Measurements from ENCODE around the gene SCTR.

The SCTR gene

DNA sequence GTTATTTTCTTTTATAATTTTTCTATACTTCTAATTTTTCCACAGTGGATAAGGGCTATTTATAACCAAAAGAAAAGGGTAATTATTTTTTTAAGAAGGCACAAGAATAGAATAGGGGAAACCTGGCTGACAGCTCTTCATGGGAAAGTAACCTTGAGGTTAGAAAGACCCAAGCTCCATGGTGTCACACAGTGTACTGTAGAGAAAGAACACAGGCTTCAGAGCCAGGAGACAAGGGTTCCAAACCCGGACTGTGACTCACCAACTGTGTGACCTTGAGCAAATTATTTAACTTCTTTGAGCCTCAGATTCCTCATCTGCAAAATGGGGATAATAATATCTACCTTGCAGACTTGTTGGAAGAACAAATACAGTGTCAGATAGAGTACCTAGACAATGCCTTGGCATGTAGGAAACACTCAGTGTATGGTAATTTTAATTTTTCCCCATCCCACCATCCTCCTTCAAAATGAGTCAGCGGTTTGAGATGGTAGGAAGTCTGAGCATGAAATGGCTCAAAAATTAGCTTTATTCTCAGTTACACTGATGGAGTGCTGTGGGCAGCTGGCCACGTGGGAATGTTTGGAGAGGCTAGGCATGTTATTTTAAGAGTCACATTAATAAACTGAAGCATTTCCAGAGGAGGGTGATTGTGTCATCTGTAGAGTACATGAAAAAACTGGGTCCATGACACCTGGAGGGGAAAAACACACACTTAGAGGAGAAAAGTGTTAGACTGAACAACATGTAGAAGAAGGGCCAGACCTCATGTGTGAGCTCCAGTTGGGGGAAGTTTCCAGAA is 55.9 kb downstream of the SCTR start:
- H3K36me3 Mint-ChIP-seq (ENCODE audit: low read depth), result no peaks in the 10 kb centered on the region
- peaks cover 20% of the 10 kb centered on the region for H3K27me3 Mint-ChIP-seq (ENCODE audit: low read depth, poor library complexity)
- no peak for TF ChIP-seq CTCF (IDR thresholded peaks at IDR 0.05)
- no peak overlapping the region for H3K4me3 Mint-ChIP-seq
- H3K27ac Mint-ChIP-seq, result no peak overlapping the region
- H3K9me3 Mint-ChIP-seq, result no peaks in the 10 kb centered on the region
- DNase-seq, result no peak
- peaks cover 4% of the 10 kb centered on the region for H3K4me1 Mint-ChIP-seq

DNA sequence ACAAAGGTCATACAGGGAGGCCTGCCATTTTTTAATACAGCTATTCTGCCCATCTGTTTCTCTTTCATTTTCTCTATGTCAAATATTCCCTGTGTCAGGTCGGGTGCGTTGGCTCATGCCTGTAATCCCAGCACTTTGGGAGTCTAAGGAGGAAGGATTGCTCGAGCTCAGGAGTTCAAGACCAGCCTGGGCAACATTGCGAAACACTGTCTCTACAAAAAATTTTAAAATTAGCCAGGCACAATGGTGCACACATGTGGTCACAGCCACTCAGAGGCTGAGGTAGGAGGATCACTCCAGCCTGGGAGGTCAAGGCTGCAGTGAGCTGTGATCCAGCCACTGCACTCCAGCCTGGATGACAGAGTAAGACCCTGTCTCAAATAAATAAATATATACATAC is 57.9 kb downstream of the SCTR start:
- Mint-ChIP-seq H3K27me3 (ENCODE audit: low read depth, poor library complexity) (peaks cover 20% of the 10 kb centered on the region), H3K36me3 (ENCODE audit: low read depth) (no peaks in the 10 kb centered on the region), H3K27ac (no peak overlapping the region), H3K4me1 (peaks cover 4% of the 10 kb centered on the region), H3K4me3 (no peak overlapping the region), H3K9me3 (no peaks in the 10 kb centered on the region)
- TF ChIP-seq CTCF (IDR thresholded peaks at IDR 0.05), result no peak
- DNase-seq, result no peak

- DNase-seq, result no peak
- Mint-ChIP-seq H3K4me3 (no peak overlapping the region), H3K27me3 (ENCODE audit: low read depth, poor library complexity) (peaks cover 18% of the 10 kb centered on the region), H3K27ac (no peak overlapping the region), H3K9me3 (no peaks in the 10 kb centered on the region), H3K4me1 (peaks cover 4% of the 10 kb centered on the region), H3K36me3 (ENCODE audit: low read depth) (no peaks in the 10 kb centered on the region)
- no peak for TF ChIP-seq CTCF (IDR thresholded peaks at IDR 0.05)
These were observed 58.6 kb downstream of the SCTR start for GRCh38 chr2:119465687-119466086.

- Mint-ChIP-seq H3K9me3 (no peaks in the 10 kb centered on the region), H3K27me3 (ENCODE audit: low read depth, poor library complexity) (peaks cover 18% of the 10 kb centered on the region), H3K36me3 (ENCODE audit: low read depth) (no peaks in the 10 kb centered on the region), H3K4me1 (peaks cover 4% of the 10 kb centered on the region), H3K27ac (no peak overlapping the region), H3K4me3 (no peak overlapping the region)
- no peak for TF ChIP-seq CTCF (IDR thresholded peaks at IDR 0.05)
- no peak for DNase-seq
These were observed 59.3 kb downstream of the SCTR start for GRCh38 chr2:119464981-119465380.

- H3K4me1 Mint-ChIP-seq, result peaks cover 4% of the 10 kb centered on the region
- H3K9me3 Mint-ChIP-seq, result no peaks in the 10 kb centered on the region
- H3K4me3 Mint-ChIP-seq, result no peak overlapping the region
- no peak for DNase-seq
- no peak overlapping the region for H3K27ac Mint-ChIP-seq
- no peaks in the 10 kb centered on the region for H3K36me3 Mint-ChIP-seq (ENCODE audit: low read depth)
- H3K27me3 Mint-ChIP-seq (ENCODE audit: low read depth, poor library complexity), result peaks cover 17% of the 10 kb centered on the region
- no peak for TF ChIP-seq CTCF (IDR thresholded peaks at IDR 0.05)
These were observed 60.3 kb downstream of the SCTR start for GRCh38 chr2:119463990-119464389.

GRCh38 chr2:119463136-119463535 is 61.1 kb downstream of the SCTR start:
- Mint-ChIP-seq H3K9me3 (no peaks in the 10 kb centered on the region), H3K4me1 (peaks cover 4% of the 10 kb centered on the region), H3K4me3 (no peak overlapping the region), H3K36me3 (ENCODE audit: low read depth) (no peaks in the 10 kb centered on the region), H3K27me3 (ENCODE audit: low read depth, poor library complexity) (peaks cover 10% of the 10 kb centered on the region), H3K27ac (no peak overlapping the region)
- no peak for TF ChIP-seq CTCF (IDR thresholded peaks at IDR 0.05)
- DNase-seq, result no peak
